ENCODE data around the gene RPL13. TPM values are rescaled to one million over a fixed set of nuclear protein-coding genes. Genes with fewer than 3 reads are reported as not detected.
"Not testable (repeated sequence)": the region's sequence is repeated elsewhere in the genome, so short reads cannot be mapped to it uniquely, and the experiment has no call there.

RPL13 gene
- total and polyA plus RNA-seq, 2 of the 8 experiments (the other 6 are each of a cell fraction or from before 2014, with no cell fraction given) = 2,162 to 7,384 TPM

GRCh38 chr16:89587676-89588075 is 27.2 kb downstream of the RPL13 start:
- H3K56ac ChIP-seq (replicated peaks; ENCODE audit: insufficient read length, low read depth, low read length); H2BK12ac ChIP-seq (ENCODE audit: low read depth, low read length); CTCF ChIA-PET (ENCODE audit: partially characterized antibody); POLR2A ChIA-PET (ENCODE audit: partially characterized antibody); H4K5ac ChIP-seq (ENCODE audit: insufficient read length, low read depth, low read length); H3K79me2 ChIP-seq (ENCODE audit: control insufficient read depth in 1 of 2, insufficient read depth in 2 of 2, low read length in 2 of 2); H2AFZ ChIP-seq (ENCODE audit: low read length); H4K20me1 ChIP-seq (replicated peaks in 1 of 2; ENCODE audit: control insufficient read depth in 1 of 2, insufficient read depth in 2 of 2, low read length in 2 of 2); DNase-seq (ENCODE audit: low read depth in 1 of 2, low spot score in 2 of 2); H3K23ac ChIP-seq (ENCODE audit: insufficient read length); H3K9ac ChIP-seq (replicated peaks in 1 of 4; ENCODE audit: extremely low read depth in 1 of 4, low read depth in 3 of 4, low read length in 3 of 4); H2BK20ac ChIP-seq (ENCODE audit: low read length); H2AK5ac ChIP-seq (ENCODE audit: low read depth, low read length); H4K91ac ChIP-seq (replicated peaks; ENCODE audit: insufficient read length, low read length); H2BK15ac ChIP-seq (ENCODE audit: low read length); FAIRE-seq; H4K8ac ChIP-seq (ENCODE audit: extremely low read depth, insufficient read depth, low read length); H3K79me1 ChIP-seq (ENCODE audit: low read depth, low read length); H3K23me2 ChIP-seq (ENCODE audit: low read depth, low read length); H2BK120ac ChIP-seq (replicated peaks; ENCODE audit: low read depth, low read length); H3K18ac ChIP-seq (ENCODE audit: extremely low read depth, low read length); H3K4me3 ChIP-seq (ENCODE audit: extremely low read depth in 1 of 4, insufficient read depth in 2 of 4, low read depth in 3 of 4, low read length in 4 of 4); H3K27ac ChIP-seq (ENCODE audit: low read depth, low read length); H3K27me3 ChIP-seq (replicated peaks in 1 of 4; ENCODE audit: control insufficient read depth in 3 of 4, extremely low read depth in 1 of 4, insufficient read depth in 3 of 4, low read length in 3 of 4); H2BK5ac ChIP-seq (ENCODE audit: low read depth, low read length); H3K14ac ChIP-seq (ENCODE audit: insufficient read length); H3K4ac ChIP-seq (replicated peaks; ENCODE audit: insufficient read length, low read depth, low read length); H3K4me1 ChIP-seq (replicated peaks in 1 of 4; ENCODE audit: control insufficient read depth in 3 of 4, insufficient read depth in 4 of 4, low read length in 3 of 4); H3K4me2 ChIP-seq (ENCODE audit: insufficient read depth in 1 of 2, low read depth in 2 of 2, low read length in 2 of 2): not testable (repeated sequence)
- 100% methylated on average over 3 of the region's 36 CpGs; no CpG with 5 or more reads in 1 of the 2 experiments for WGBS, 2 experiments (ENCODE audit: extremely low coverage in 1 of 2, insufficient coverage in 1 of 2, insufficient read length in 1 of 2, insufficient replicate concordance in 2 of 2, low coverage in 1 of 2, low lambda C conversion rate in 2 of 2, missing lambda C conversion rate in 1 of 2)
- Histone ChIP-seq H3K36me3 (ENCODE audit: control insufficient read depth in 2 of 4, insufficient read depth in 4 of 4, low read length in 3 of 4) (peaks cover 0 to 24% (median 5%) of the 10 kb centered on the region in 4 experiments; a peak in 4 of 8 replicates), H3K9me3 (ENCODE audit: insufficient read depth in 2 of 2, low read depth in 1 of 2, low read length in 1 of 2) (peaks cover 5 to 19% of the 10 kb centered on the region in 2 experiments; a peak in 3 of 4 replicates)

Measured in H1 (cell line).